OCI-LY7 (cell line): Measurements from ENCODE around the gene CDC123.

Source experiments
- CTCF ChIP-seq: fragments of 200-600 bp; sonication (generic); conservative IDR thresholded peaks from 2 replicates; pipeline ENCODE4 v1.5.1; 2014; ENCODE audit warnings: mild to moderate bottlenecking, antibody characterized with exemption, low read length, moderate library complexity, mixed read lengths
- EZH2phosphoT487 ChIP-seq: fragments of 200-600 bp; sonication (generic); IDR thresholded peaks from 2 replicates; pipeline ENCODE4 v1.6.1; 2018; ENCODE audit warnings: low read depth, borderline replicate concordance, mild to moderate bottlenecking, mixed run types, antibody characterized with exemption, low read length, moderate library complexity, mixed read lengths

GRCh38 chr10:12214093-12214492 is 18.1 kb downstream of the CDC123 start:
- TF ChIP-seq CTCF (no peak), EZH2phosphoT487 (no peak)
